Endometrium (tissue), 2 donors: ENCODE data around the gene RCVRN.
"Not testable (repeated sequence)": the region's sequence is repeated elsewhere in the genome, so short reads cannot be mapped to it uniquely, and the experiment has no call there.

Source experiments
- FAIRE-seq: peaks from 2 replicates; lab custom pipeline; 2012; peaks lifted over from hg19 to GRCh38; lab: Jason Lieb, UNC
- donor health status: control.
- donor health status: control.

The RCVRN gene

DNA sequence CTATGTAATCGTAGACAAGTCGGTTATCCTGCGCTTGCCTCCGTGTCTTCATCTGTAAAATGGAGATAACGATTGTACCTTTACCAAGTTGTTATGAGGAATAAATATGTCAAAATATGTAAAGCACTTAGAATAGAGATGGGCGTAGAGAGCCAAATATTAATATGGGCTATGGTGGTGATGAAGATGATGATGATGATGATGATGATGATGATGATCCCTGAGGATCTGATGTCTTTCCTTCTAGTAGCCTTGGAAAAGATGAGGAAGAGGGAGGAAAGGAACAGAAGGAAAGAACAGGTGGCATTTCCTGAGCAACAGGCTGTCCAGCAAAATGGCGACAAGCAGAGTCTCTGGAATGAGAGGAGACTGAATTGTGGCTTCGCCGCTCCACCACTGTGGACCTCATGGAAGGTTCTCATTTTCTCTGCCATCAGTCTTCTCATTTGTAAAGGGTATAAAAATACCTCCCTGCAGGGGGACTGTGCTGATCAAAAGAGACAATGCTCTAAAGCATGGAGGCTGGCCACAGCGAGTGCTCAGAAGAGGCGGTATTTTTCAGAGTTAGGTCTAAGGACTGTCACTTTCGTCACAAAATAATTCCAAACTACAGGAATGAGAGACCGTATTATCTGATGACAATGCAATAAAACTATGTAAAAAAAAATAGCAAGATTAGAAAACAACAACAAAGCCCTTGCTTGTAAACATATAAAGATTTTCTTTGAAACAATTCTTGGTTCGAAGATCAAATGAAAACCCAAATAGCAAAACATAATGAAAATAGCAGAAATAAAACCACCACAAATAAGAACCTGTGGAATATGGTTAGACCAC is 17.2 kb upstream of the RCVRN start:
- FAIRE-seq, result no peak

DNA sequence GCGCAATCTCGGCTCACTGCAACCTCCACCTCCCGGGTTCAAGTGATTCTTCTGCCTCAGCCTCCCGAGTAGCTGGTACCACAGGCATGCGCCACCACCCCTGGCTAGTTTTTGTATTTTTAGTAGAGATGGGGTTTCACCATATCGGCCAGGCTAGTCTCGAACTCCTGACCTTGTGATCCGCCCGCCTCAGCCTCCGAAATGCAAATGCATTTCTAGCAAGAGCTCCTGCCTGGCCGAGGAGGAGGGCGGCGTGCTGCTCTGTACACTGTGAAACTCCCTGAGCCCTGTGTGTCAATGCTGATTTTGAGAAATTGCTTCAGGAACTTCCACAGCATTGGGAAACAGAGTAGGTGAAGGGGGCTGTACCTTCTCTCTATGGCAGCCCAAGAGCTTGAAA is 16.1 kb upstream of the RCVRN start:
- FAIRE-seq, result not testable (repeated sequence)

DNA sequence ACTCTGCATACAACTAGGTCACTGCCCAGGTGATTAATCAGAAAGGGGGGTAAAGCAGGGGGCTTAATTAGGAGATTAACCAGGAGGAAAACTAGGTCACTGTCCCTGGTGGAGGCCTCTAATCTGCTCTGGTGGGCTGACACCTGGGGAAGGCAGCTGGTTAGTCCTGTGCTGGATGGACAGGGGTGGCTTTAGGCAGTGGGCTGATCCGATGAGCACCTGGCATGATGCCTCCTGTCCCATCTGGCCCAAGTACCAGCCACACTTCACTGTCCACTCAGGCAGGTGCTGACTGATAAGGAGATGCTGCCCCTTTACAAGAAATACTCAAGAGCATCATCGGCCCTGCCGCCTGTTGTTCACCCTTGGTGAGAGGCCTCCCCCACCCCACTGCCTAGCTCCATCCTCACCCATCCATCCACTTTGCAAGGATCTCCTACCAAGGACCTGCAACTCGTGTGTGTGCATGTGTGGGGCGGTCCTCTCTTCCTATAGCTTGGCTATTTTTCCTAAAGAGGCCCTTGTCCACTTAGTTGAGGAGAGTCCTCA is 13.8 kb upstream of the RCVRN start:
- no peak for FAIRE-seq

DNA sequence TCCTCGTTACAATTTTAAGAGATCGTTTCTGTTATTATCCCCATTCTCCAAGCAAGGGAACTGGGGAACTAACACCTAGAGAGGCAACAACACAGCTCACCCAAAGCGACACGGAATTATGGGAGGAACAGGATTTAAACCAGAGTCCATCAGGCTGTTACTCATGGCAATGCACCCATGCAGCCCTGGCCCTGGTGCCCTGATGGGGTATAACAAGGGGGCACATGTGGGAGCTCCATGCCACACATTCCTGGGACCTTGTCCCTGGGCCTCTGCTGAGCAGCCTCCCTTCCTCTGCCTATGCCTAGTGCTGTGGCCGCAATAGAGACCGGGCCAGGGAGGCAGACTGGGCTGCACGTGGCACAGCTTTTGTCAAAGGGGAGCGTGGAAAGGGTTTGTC is 13.3 kb upstream of the RCVRN start:
- FAIRE-seq, result no peak

DNA sequence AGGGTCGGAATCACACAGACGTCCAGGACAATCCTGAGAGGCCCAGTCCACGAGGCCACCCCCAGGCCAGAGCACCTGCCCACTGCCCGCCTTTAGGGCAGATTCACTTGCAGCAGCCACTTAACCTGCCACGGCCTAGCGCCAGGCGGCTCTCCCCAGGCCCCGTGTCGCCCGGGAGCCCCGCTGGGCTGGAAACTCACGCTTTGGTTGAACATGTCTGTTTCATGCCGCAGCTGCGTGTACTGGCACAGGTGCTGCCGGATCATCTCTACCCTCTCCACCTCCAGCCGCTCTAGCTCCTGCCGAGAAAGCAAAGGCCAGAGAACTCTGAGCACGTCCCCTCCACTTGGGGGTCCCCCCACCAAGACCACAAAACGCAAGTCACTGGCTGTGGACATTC is 12.7 kb upstream of the RCVRN start:
- no peak for FAIRE-seq

DNA sequence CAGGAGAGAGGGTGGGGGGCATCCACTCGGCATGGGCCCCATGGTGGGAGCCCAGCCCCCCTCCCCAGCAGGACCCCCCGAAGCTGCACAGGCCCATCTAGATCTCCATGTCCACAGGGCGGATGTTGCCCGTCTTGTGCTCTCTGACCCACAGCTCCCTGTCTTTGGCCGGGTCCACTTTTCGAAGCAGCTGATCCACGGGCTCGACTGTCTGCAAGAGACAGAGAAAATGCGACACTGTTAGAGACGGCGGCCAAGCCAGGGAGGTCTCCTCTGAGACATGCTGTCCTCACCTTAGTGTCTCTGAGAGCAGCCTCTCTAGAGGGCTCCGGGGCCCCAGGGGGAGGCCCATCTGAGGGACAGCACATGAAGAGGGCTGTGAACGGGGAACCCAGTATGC is 12.1 kb upstream of the RCVRN start:
- no peak for FAIRE-seq

DNA sequence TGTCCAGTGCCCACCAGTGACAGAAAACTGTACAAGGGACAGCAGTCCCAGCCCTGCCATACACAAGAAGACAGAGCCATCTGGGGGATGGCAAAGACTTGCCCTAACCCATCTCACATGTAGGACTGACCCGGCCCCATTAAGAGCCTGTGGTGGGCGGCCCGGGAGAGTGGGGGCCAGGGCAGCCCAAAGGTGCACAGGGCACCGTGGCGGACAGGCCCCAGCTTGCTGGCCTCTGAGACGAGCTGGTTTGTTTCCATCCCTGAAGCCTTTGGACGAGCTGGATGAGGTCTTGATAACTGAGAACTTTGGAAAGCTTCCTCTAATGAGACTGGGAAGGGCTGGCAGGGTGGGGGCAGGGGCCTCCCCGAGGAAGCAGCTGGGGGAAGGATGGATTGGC is 11.0 kb upstream of the RCVRN start:
- FAIRE-seq, result no peak

DNA sequence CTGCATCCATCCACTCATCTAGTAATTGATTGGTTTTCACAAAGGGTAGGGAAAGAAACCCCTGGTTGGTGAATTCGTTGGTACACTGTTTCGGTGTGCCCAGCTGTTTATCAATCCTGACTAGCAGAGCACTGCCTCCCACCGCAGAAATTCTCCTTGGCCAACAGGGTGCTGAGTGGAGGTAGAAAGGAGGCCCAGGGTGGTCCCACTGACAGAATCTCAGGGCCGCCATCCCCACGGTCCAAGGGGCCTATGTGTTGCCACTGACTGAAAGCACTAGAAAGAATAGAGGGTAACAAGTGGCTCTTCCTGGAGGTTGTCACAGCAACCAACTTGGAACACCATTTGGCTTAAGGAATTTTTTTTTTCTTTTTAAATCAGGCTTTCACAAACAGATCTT is 8.4 kb upstream of the RCVRN start:
- no peak for FAIRE-seq

DNA sequence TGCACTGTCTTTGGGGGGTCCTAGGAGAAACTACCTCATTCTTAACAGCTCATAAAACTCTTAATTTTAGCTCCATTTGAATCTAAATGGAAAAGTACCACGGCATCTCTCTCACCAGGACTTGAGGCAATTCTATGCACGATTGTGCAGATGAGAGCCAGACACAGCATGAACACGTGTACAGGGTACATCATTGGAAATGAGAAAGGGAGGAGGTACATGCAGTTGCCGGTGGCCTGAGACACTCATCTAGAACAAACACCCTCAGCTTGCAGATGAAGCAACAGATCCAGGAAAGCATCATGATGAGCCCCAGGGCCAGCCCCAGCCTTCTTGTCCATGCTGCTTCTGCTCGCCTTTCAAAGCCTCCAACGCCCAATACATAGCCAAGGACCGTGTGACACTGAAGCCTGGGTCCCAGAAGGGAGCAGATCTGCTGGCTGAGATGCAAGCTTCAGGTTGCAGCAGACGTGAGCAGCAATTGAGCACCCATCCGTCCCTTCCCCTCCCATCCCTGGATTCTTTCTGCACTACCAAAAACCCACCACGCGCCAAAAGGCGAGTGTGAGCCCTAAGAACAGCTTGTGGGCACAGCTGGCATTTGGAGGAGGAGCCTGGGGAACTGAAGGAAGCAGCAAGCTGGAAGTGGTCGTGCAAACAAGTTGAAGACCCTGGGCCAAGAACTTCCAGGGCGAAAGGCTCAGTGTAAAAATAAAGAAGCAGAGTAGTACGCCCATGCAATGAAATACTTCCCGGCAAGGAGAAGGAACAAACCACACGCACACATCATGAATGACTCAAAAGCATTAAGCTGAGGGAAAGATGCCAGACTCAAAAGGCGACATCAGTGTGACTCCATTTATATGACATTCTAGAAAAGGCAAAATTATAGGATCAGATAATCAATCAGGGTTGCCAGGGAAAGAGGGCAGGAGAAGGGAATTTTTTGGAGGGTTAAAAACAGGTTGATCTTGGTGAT is 7.3 kb upstream of the RCVRN start:
- FAIRE-seq, result no peak

DNA sequence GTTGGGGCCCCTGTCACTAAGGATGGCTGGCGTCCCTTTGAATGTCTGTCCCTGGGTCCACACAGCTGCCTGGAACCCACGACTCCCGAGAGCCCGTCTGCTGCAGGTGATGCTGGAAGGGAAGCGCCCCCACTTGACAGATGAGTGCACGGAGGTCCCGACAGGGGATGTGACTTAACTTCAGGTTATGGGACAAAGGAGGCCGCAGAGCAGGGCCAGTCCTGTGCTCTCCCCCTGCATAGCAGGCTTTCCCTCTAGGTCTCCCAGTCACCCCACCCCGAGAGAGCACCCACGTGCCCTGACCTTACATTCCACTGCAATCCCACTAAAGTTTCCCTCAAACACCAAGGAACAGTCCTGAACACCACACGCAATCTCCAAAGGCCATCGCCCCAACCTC is 6.0 kb upstream of the RCVRN start:
- FAIRE-seq, result no peak

DNA sequence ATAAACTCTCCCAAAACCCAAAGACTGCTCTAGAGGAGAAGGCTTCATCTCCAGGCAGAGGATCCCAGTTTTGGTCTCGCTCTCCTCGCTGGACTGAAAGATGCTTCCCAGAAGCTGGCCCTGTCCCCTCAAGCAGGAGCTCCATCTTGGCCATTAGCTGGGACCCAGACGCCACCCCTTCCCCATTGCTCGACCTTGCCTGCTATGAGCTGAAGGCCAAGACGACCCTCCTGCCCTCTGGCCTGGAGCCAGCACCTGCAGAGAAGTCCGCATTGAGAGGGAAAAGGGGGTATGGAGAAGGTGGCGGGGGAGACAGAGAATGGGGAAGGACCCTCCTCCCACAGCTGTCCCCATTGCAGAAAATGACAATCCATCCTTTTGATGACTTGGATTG is 3.6 kb upstream of the RCVRN start:
- FAIRE-seq, result no peak

DNA sequence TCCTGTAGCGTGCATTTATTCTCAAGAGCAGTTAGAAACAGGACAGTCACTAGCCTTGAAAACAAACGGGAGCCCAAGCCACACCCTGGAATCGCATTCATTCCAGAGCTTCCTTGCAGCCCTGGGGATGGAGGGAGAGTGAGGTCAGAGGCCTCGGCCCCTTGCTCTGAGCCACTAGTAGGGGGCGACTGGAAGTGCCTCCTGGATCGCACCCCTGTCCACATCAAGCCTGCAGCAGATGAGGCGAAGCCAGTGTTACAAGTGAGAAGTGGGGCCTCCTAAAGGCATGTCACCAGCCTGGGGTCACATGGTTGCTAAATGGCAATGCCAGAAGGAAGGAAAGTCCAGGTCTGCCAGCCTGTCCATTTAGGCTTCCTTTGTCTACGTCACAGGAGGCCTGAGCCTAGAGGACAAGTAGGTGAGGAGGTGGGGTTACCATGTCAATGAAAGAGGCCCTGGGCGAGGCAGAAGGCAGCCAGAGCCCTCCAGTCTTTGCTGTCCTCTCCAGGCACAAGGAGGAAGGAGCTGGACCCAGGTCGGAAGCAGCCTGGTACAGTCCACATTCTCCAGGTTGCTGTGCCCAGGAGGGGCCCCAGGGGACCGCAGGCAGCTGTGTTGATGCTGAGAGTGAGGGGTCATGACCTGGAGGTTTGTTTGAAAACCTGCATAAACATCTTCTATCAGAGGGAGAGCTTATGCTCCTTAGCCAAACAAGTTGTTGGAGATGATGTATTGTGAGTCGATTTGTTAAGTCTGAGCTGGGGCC is 3.0 kb upstream of the RCVRN start:
- FAIRE-seq, result no peak

DNA sequence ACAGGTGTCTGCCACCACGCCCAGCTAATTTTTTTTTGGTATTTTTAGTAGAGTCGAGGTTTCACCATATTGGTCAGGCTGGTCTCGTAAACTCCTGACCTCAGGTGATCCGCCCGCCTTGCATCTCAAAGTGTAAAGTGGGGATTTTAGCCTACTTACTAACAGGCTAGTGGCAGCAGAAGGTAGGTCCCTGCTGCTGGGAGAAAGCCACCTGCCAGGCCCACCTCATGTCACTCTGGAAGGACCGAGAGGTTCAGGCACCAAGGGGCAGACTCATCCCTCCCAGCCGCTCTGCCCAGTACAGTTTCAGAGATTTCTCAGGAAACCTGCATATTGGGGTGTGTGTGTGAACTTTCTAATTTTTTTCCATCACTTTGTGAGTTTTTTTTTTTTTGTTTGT is 2.1 kb upstream of the RCVRN start:
- no peak for FAIRE-seq

DNA sequence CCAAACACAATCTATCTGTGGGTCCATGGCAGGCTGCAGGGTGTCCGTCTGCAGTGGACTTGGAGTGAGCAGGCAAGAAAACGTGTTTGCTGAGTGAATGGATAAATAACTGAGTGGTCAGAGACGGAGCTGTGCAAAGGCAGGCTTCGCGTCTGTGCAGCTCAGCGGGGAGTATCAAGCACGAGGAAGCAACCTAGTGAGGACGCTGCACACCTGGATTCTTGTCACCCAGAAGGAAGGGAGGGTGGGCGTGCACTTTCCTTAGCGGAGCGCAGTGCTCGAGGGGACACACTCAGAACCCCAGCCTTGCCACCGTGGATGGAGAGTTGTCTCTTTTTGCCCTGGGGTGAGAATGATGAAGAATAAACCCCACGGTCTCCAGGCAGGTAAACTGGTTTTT is 1.5 kb upstream of the RCVRN start:
- FAIRE-seq, result no peak

DNA sequence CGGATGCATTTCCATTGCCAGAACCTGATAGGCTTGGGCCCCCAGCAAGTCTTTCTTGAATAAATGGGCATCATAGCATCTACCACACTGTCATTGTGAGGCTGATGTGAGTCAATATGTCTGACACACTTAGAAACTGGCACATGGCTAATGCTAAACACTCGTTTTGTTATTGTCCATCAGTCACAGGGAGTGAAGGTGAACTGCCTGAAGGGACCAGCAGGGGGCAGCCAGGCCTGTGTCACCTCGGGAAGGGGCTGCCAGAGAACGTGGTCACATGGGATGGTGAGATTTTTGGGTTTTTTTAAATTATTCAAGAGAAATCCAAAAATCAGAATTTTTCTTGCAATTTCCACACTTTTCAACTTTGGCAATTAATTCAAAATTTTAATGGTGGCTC is 831 bp upstream of the RCVRN start:
- no peak for FAIRE-seq

DNA sequence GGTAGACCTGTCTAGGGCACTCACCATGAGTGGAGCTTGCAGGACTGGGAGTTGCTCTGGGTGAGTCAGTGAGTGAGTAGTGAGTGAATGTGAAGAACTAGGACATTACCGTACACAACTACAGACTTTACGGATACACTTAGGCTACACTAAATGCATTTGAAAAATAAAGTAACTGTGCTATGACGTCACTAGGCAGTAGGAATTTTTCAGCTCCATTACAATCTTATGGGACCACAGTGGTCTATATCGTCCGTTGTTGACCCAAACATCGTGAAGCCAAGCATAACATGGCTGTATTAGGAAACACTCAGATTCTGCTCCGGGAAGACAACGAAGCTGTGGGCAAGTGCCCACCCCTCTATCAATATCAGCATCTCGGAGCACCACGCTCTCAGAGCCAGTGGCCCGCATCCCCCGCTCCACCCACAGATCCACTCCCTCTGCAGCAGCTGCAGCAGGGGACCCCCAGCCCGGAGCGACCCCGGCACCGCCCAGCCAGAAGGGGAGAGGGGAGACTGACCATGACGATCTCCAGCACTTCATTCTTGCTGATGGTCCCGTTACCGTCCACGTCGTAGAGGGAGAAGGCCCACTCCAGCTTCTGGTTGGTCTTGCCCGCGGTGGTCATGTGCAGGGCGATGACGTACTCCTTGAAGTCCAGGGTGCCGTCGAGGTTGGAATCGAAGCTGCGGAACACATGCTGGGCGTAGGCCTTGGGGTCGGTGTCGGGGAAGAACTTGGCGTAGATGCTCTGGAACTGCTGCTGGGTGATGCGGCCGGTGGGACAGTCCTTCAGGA is 594 bp downstream of the RCVRN start:
- no peak for FAIRE-seq

DNA sequence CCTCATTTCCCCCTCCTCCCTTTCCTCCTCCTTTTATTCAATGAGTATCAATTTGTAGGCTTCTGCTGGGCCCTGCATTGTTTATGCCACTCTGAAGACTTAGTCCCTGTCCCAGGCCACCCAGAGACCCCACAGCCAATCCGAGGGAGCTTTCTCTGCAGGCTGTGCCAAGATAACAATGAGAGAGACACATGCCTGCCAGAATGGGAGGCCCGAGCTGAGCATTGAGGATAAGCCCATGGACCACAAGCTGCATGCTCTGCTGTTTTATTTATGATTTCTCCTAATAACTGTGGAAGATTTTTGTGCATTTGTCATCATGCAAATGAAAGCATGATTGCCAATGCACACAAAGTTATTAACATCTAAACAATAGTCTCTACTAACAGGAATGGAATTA is 3.0 kb downstream of the RCVRN start:
- FAIRE-seq, result no peak

DNA sequence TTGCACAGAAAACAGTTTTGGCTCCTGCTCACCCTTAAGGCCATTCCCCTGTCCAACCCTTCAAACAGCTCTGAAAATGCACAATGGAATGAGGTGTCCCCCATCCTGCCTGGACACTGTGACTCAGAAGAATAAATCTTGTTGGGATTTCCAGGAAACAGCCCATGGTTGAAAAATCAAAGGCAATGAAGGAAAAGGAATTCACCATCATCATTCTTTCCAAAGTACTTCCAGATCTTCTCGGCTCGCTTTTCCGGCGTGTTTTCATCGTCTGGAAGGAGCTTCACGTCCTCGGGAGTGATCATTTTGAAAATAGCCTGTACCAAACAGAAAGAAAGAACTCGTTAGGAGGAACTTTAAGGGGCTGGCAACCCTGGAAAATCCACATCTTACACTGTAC is 4.3 kb downstream of the RCVRN start:
- no peak for FAIRE-seq

DNA sequence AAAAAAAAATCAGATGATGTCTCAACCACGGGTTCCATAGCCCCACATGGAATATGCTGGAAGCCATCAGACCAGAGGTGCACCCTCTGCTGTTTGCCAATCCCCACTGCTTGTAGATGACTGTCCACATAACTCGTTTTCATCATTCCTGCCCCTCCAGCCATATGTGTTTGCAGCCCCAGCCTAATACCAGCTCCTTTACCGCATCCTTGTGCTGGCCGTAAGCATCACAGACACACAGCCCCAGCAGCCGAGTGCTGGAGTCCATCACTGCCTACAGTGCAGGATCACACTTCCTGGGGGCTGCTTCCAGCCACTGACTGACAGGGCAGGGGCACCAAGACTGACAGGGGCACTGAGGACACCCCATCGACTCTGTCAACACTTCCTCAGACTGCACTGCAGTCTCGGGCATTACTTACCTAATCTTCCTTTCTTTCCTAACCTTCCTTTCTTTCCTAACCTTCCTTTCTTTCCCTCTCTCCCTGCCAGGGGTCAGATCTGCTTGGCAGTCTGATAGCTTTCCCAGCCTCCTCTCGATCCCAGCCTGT is 5.0 kb downstream of the RCVRN start:
- no peak for FAIRE-seq

DNA sequence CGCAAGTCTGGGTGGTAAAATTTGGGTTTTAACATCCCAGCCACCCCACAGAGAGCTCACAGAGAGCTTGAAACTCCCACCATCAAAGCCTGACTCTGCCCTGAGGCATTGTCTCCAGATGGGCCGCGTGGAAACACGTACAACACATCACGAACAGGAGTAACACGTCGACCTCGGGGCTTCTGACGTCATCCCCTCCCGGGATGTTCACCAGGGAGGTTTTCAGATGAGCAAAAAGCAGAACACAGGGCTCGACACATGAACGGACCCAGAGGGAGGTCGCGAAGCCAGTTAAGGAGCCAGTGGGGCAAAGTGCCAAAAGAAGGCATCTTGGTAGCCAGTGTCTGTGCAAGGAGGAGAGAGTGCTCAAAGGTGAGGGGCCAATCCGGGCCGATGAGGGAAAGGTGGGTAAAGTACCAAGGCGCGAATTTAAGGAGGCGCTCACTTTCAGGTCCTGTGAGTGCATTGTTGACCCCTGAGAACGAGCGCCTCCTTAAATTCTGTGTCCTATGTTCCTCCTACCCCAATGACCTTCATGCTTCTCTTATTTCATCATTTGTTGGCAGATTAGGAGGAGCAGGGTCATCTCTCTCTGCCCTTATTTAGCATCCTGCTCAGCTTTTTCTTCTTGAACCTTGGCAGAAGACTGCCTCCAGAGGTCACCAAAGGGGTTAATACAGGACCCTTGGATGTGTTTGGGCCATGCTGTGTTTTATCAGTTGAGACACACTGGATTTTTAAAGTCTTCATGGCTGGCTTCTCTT is 5.6 kb downstream of the RCVRN start:
- FAIRE-seq, result no peak
